Calu3 (cell line): ENCODE results near the gene TRMT10B. TPM values are rescaled to one million over a fixed set of nuclear protein-coding genes. Genes with fewer than 3 reads are reported as not detected.
"Not testable (repeated sequence)": the region's sequence is repeated elsewhere in the genome, so short reads cannot be mapped to it uniquely, and the experiment has no call there.

Experiments
- BruUV-seq: library from RNA; stranded (reverse); fragments of 400-500 nt; replicated peaks from 2 replicates; lab custom pipeline; 2021; lab: Mats Ljungman, UMichigan
- CTCF ChIA-PET: fragments of 300-600 bp; sonication (Branson Sonifier 250); formaldehyde crosslinking; loops from one replicate; lab custom pipeline; 2022; ENCODE audit warnings: antibody characterized with exemption; lab: Charles Lee
- DNase-seq: peaks from one replicate; pipeline ENCODE4 v3.0.0; 2022
- H3K27ac Mint-ChIP-seq: one replicate; pipeline ENCODE4 v1.8.0; 2022; ENCODE audit warnings: mixed read lengths; ENCODE audit not compliant: unreplicated experiment
- H3K27me3 Mint-ChIP-seq: one replicate; pipeline ENCODE4 v1.8.0; 2022; ENCODE audit warnings: mixed read lengths; ENCODE audit not compliant: unreplicated experiment
- H3K36me3 Mint-ChIP-seq: one replicate; pipeline ENCODE4 v1.8.0; 2022; ENCODE audit warnings: mild to moderate bottlenecking, moderate library complexity, mixed read lengths; ENCODE audit not compliant: insufficient read depth, unreplicated experiment
- H3K4me1 Mint-ChIP-seq: one replicate; pipeline ENCODE4 v1.8.0; 2022; ENCODE audit warnings: mild to moderate bottlenecking, low read depth, mixed read lengths; ENCODE audit not compliant: unreplicated experiment
- H3K4me3 Mint-ChIP-seq: one replicate; pipeline ENCODE4 v1.8.0; 2022; ENCODE audit warnings: mild to moderate bottlenecking, low read depth, moderate library complexity, mixed read lengths; ENCODE audit not compliant: unreplicated experiment
- H3K9me3 Mint-ChIP-seq: one replicate; pipeline ENCODE4 v1.8.0; 2022; ENCODE audit warnings: low read depth, mixed read lengths; ENCODE audit not compliant: unreplicated experiment
- intact Hi-C: fragments of 100-400 bp; cut with micrococcal nuclease; formaldehyde crosslinking; loops from one replicate; pipeline ENCODE4 v1.10.0; 2022; ENCODE audit not compliant: unreplicated experiment
- total RNA-seq: library from RNA; stranded (reverse); gene quantifications from 2 replicates; pipeline ENCODE4 v1.2.3, GENCODE V29; 2022
- TF ChIP-seq, protein P1 (sequence below): fragments of 200-600 bp; IDR thresholded peaks from one replicate; pipeline ENCODE4 v1.8.0; 2022; ENCODE audit warnings: antibody characterized with exemption; ENCODE audit not compliant: unreplicated experiment

Gene TRMT10B
- total RNA-seq, 1 experiment from 2014 or later: 4.1 TPM

DNA sequence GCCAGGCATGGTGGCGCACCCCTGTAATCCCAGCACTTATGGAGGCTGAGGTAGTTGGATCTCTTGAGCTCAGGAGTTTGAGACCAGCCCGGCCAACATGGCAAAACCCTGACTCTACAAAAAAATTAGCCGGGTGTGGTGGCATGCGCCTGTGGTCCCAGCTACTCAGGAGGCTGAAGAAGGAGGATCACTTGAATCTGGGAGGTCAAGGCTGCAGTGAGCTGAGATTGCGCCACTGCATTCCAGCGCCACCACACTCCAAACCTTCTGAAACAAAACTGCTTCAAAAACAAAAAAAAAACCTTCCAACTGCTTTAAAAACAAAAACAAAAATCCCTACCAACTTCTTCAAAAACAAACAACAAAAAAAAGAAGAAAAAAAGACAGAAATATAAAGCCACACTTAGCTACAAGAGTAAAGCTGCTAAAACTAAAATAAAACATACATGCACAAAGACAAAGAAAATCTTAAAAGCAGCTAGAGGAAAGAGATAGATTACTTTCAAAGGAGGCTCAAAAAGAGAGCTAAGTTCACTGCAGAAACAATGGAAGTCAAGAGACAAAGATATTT, 58.4 kb downstream of the TRMT10B start:
- H3K36me3 Mint-ChIP-seq: no peaks in the 10 kb centered on the region
- BruUV-seq: no TSS peak
- no peaks in the 10 kb centered on the region for H3K27me3 Mint-ChIP-seq
- no peak overlapping the region for H3K4me3 Mint-ChIP-seq
- no peak for DNase-seq
- no peak overlapping the region for H3K27ac Mint-ChIP-seq
- H3K9me3 Mint-ChIP-seq: no peaks in the 10 kb centered on the region
- CTCF ChIA-PET: no interaction called here
- TF ChIP-seq, protein P1, sequence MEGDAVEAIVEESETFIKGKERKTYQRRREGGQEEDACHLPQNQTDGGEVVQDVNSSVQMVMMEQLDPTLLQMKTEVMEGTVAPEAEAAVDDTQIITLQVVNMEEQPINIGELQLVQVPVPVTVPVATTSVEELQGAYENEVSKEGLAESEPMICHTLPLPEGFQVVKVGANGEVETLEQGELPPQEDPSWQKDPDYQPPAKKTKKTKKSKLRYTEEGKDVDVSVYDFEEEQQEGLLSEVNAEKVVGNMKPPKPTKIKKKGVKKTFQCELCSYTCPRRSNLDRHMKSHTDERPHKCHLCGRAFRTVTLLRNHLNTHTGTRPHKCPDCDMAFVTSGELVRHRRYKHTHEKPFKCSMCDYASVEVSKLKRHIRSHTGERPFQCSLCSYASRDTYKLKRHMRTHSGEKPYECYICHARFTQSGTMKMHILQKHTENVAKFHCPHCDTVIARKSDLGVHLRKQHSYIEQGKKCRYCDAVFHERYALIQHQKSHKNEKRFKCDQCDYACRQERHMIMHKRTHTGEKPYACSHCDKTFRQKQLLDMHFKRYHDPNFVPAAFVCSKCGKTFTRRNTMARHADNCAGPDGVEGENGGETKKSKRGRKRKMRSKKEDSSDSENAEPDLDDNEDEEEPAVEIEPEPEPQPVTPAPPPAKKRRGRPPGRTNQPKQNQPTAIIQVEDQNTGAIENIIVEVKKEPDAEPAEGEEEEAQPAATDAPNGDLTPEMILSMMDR: no peak
- no peaks in the 10 kb centered on the region for H3K4me1 Mint-ChIP-seq
- intact Hi-C loops: no loop called here

DNA sequence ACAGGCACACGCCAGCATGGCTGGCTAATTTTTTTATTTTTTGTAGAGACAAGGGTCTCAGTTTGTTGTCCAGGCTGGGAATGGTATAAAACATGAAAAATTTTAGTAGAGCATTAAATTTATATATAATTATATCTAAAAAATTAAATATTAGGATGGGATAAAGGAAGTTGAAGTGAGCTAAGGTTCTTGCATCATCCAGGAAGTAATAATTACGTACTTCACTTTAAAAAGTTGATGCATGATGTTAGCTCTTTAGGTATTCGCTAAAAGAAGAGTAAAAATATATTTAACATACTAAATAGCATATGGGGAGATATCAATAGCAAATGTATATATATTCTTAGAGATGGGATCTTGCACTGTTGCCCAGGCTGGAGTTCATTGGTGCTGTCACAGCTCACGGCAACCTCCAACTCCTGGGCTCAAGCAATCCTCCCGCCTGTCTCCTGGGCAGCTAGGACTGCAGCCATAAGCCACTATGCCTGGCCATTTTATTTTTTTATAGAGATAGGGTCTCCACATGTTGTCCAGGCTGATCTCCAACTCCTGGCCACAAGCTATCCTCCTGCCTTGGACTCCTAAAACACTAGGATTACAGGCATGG, 59.3 kb downstream of the TRMT10B start:
- no peak overlapping the region for H3K27ac Mint-ChIP-seq
- TF ChIP-seq, protein P1: no peak
- CTCF ChIA-PET: no interaction called here
- H3K27me3 Mint-ChIP-seq: no peaks in the 10 kb centered on the region
- DNase-seq: no peak
- intact Hi-C loops: no loop called here
- H3K4me3 Mint-ChIP-seq: no peak overlapping the region
- no peaks in the 10 kb centered on the region for H3K9me3 Mint-ChIP-seq
- BruUV-seq: no TSS peak
- H3K4me1 Mint-ChIP-seq: no peaks in the 10 kb centered on the region
- no peaks in the 10 kb centered on the region for H3K36me3 Mint-ChIP-seq

DNA sequence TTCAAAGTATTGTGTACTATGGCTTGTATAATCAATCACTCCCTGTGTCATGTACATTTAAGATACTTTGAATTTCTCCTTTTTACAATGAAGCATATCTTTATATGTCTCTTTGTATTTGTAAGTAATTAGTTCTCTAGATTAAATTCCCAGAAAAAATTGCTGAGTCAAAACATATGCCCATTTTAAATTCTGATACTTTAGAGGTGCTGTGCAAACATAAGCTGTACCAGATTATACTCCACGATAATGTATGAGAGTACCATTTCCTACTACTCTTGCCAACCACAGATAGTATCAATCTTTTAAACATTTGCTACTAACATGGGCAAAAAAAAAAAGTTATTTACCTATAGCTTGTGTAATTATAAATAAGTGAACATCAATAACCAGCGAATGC, 65.2 kb downstream of the TRMT10B start:
- H3K4me3 Mint-ChIP-seq: no peak overlapping the region
- TF ChIP-seq, protein P1: no peak

DNA sequence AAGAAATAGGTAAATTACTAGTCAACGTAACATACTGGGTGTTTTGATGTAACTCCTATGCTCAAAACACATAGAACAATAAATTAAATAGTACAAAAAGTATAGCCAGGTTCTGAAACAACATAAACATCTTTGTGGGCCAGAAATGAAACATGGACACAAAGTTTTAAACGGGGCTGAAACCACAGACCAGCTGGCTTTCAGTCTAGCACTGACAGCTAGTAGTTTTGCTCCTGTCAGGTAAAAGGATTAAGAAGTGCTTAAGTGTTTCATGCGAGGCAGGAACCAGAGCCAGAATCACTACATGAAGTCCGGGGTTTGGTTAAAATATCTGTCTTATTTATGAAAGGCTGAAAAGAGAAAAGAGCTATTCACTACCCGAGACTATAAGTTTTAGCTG, 66.5 kb downstream of the TRMT10B start:
- TF ChIP-seq, protein P1: no peak
- no peaks in the 10 kb centered on the region for H3K36me3 Mint-ChIP-seq
- no TSS peak for BruUV-seq
- no peaks in the 10 kb centered on the region for H3K27me3 Mint-ChIP-seq
- CTCF ChIA-PET: no interaction called here
- H3K9me3 Mint-ChIP-seq: no peaks in the 10 kb centered on the region
- no peak for DNase-seq
- no peak overlapping the region for H3K27ac Mint-ChIP-seq
- intact Hi-C loops: no loop called here
- no peak overlapping the region for H3K4me3 Mint-ChIP-seq
- H3K4me1 Mint-ChIP-seq: no peaks in the 10 kb centered on the region

More for the DNA sequence above, 65.2 kb downstream of the TRMT10B start:
- intact Hi-C loops: no loop called here
- Mint-ChIP-seq H3K27me3 (no peaks in the 10 kb centered on the region), H3K27ac (no peak overlapping the region), H3K9me3 (no peaks in the 10 kb centered on the region), H3K4me1 (no peaks in the 10 kb centered on the region), H3K36me3 (no peaks in the 10 kb centered on the region)
- CTCF ChIA-PET: no interaction called here
- BruUV-seq: no TSS peak
- DNase-seq: no peak

DNA sequence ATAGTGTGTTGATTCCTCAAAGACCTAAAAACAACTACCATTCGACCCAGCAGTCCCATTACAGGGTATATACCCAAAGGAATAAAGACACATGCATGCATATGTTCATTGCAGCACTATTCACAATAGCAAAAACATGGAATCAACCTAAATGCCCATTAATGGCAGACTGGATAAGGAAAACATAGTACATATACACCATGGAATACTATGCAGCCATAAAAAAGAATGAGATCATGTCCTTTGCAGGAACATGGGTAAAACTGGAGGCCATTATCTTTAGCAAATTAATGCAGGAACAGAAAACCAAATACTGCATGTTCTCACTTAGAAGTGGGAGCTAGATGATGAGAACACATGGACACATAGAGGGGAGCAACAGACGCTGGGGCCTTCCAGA, 71.6 kb downstream of the TRMT10B start:
- H3K4me1 Mint-ChIP-seq, H3K4me3 Mint-ChIP-seq, H3K36me3 Mint-ChIP-seq, H3K27ac Mint-ChIP-seq, CTCF ChIA-PET, BruUV-seq, H3K9me3 Mint-ChIP-seq, intact Hi-C loops, DNase-seq, H3K27me3 Mint-ChIP-seq: not testable (repeated sequence)
